GM23338 (cell line): Measurements from ENCODE around the gene LEMD1. TPM values are rescaled to one million over a fixed set of nuclear protein-coding genes. Genes with fewer than 3 reads are reported as not detected.

Source experiments
- ATAC-seq: fragments of 200-7000 bp; cut with Tn5 transposase; 3 replicates; pipeline ENCODE4 v1.9.1; 2020
- DNase-seq: peaks from one replicate; pipeline ENCODE4 v3.0.0-alpha.2; 2015; ENCODE audit warnings: low spot score
- H2AFZ ChIP-seq: fragments of 200-600 bp; sonication (generic); 2 replicates; pipeline ENCODE4 v1.8.0; 2016; ENCODE audit warnings: antibody characterized with exemption, mild to moderate bottlenecking, moderate library complexity
- H3F3A ChIP-seq: fragments of 200-600 bp; sonication (generic); replicated peaks from 2 replicates; pipeline ENCODE4 v1.8.0; 2017; ENCODE audit warnings: antibody characterized with exemption, mixed run types, low read depth
- H3K27ac ChIP-seq: fragments of 200-600 bp; sonication (generic); 2 replicates; pipeline ENCODE4 v1.6.1; 2016; ENCODE audit warnings: low read depth
- H3K27me3 ChIP-seq: fragments of 200-600 bp; sonication (generic); 2 replicates; pipeline ENCODE4 v1.8.0; 2016; ENCODE audit warnings: mild to moderate bottlenecking, mixed run types, moderate library complexity; ENCODE audit not compliant: insufficient read depth
- H3K36me3 ChIP-seq: fragments of 200-600 bp; sonication (generic); 2 replicates; pipeline ENCODE4 v1.8.0; 2016; ENCODE audit warnings: mild to moderate bottlenecking; ENCODE audit not compliant: insufficient read depth
- H3K4me1 ChIP-seq: fragments of 200-600 bp; sonication (generic); 2 replicates; pipeline ENCODE4 v1.8.0; 2016; ENCODE audit warnings: mild to moderate bottlenecking, moderate library complexity; ENCODE audit not compliant: insufficient read depth
- H3K4me2 ChIP-seq: fragments of 200-600 bp; sonication (generic); 2 replicates; pipeline ENCODE4 v1.7.1; 2017; ENCODE audit warnings: mixed run types
- H3K4me3 ChIP-seq: fragments of 200-600 bp; sonication (generic); 2 replicates; pipeline ENCODE4 v1.6.1; 2016; ENCODE audit warnings: mixed run types
- H3K79me2 ChIP-seq: fragments of 200-600 bp; sonication (generic); replicated peaks from 2 replicates; pipeline ENCODE4 v1.8.0; 2017; ENCODE audit warnings: mild to moderate bottlenecking; ENCODE audit not compliant: insufficient read depth
- H3K9me2 ChIP-seq: fragments of 200-600 bp; sonication (generic); 2 replicates; pipeline ENCODE4 v1.8.0; 2017; ENCODE audit not compliant: insufficient read depth
- H4K20me1 ChIP-seq: fragments of 200-600 bp; sonication (generic); replicated peaks from 2 replicates; pipeline ENCODE4 v1.8.0; 2017; ENCODE audit warnings: mild to moderate bottlenecking; ENCODE audit not compliant: insufficient read depth
- H3K27ac Mint-ChIP-seq: 2 replicates; pipeline ENCODE4 v1.8.0; 2020; ENCODE audit warnings: inconsistent platforms, mild to moderate bottlenecking, moderate library complexity, mixed read lengths
- H3K27me3 Mint-ChIP-seq: 3 replicates; pipeline ENCODE4 v1.8.0; 2022; ENCODE audit warnings: low read depth, mild to moderate bottlenecking, moderate library complexity, mixed read lengths, inconsistent platforms; ENCODE audit not compliant: insufficient read depth, poor library complexity
- H3K36me3 Mint-ChIP-seq: 3 replicates; pipeline ENCODE4 v1.8.0; 2021; ENCODE audit warnings: low read depth, mild to moderate bottlenecking, inconsistent platforms, moderate library complexity, mixed read lengths
- H3K4me1 Mint-ChIP-seq: 3 replicates; pipeline ENCODE4 v1.8.0; 2020; ENCODE audit warnings: mild to moderate bottlenecking, inconsistent platforms, mixed read lengths
- H3K4me3 Mint-ChIP-seq: 3 replicates; pipeline ENCODE4 v1.8.0; 2021; ENCODE audit warnings: moderate library complexity, mild to moderate bottlenecking, inconsistent platforms, mixed read lengths
- H3K9me3 Mint-ChIP-seq: 3 replicates; pipeline ENCODE4 v1.8.0; 2020; ENCODE audit warnings: moderate library complexity, mild to moderate bottlenecking, inconsistent platforms, mixed read lengths
- REST ChIP-seq: IDR thresholded peaks from one replicate; pipeline ENCODE4 v1.6.1; 2018; ENCODE audit warnings: antibody characterized with exemption; ENCODE audit not compliant: unreplicated experiment
- STAT1 ChIP-seq: IDR thresholded peaks from one replicate; pipeline ENCODE4 v1.6.1; 2016; ENCODE audit warnings: antibody characterized with exemption; ENCODE audit not compliant: unreplicated experiment
- ZNF462 ChIP-seq: fragments of 250-450 bp; sonication (Bioruptor Pico); IDR thresholded peaks from 2 replicates; pipeline ENCODE4 v1.5.0; 2020; ENCODE audit warnings: mild to moderate bottlenecking, moderate library complexity
- polyA plus RNA-seq: library from polyadenylated mRNA; unstranded; fragments of >200 nt; fragmentation: Nextera tagmentation; extraction: Ambion mirVana; gene quantifications from 2 replicates; pipeline ENCODE4 v1.2.1, GENCODE V29; 2016
- total RNA-seq: library from RNA; depleted of rRNA; stranded (reverse); fragments of >200 nt; shearing (Covaris generic); gene quantifications from 2 replicates; pipeline ENCODE4 v1.2.3, GENCODE V29; 2014

Gene LEMD1
- total and polyA plus RNA-seq, 2 experiments from 2014 or later: 4.7 to 10.7 TPM

- TF ChIP-seq ZNF462 (no peak), STAT1 (no peak), REST (no peak)
These were observed 76.1 kb downstream of the LEMD1 start (continued) for GRCh38 chr1:205345761-205346160.

- H3K4me1 ChIP-seq: peaks cover 31% of the 10 kb centered on the region
- H3K4me3 ChIP-seq: peak overlapping the region; percentile 75
- no peaks in the 10 kb centered on the region for H3K9me2 ChIP-seq
- Mint-ChIP-seq H3K36me3 (no peaks in the 10 kb centered on the region), H3K4me3 (peak overlapping the region; percentile 69), H3K9me3 (no peaks in the 10 kb centered on the region), H3K4me1 (peaks cover 17% of the 10 kb centered on the region), H3K27me3 (peaks cover 39% of the 10 kb centered on the region), H3K27ac (no peak overlapping the region)
- H3F3A ChIP-seq: peaks cover 14% of the 10 kb centered on the region; the same call in 1 of the 2 replicates
- H3K4me2 ChIP-seq: peak overlapping the region; percentile 93
- no peaks in the 10 kb centered on the region for H3K36me3 ChIP-seq
- ATAC-seq (peak; percentile 68), DNase-seq (peak; percentile 76)
- H3K27ac ChIP-seq: no peak overlapping the region
- peaks cover 50% of the 10 kb centered on the region for H3K27me3 ChIP-seq
- H2AFZ ChIP-seq: peak overlapping the region; percentile 97
- H3K79me2 ChIP-seq: no peaks in the 10 kb centered on the region
- no peaks in the 10 kb centered on the region for H4K20me1 ChIP-seq
- no peak for TF ChIP-seq ZNF462
These were observed 77.6 kb downstream of the LEMD1 start for GRCh38 chr1:205344066-205344928.
